ENCODE results near the gene EHD4.

DNA sequence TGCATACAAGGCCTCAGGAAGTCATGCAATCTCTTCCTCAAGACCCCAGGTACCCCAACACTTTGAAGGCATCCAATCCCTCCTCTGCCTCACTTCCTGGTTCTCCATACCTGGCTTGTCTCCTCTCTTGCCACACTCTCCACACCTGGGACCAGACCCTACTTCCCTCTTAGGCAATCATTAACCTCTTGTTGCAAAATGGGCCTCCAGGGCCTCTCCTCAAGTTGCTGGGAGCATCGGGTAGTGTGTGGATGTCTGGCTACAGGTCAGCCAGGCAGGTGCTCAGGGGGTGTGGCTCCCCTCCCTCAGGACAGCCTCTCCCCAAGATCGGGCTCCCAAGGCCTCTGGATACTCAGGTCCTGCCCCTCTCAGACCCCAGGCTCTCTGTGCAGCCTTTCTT is 39.9 kb upstream of the EHD4 start:
- TF ChIP-seq, protein P1, sequence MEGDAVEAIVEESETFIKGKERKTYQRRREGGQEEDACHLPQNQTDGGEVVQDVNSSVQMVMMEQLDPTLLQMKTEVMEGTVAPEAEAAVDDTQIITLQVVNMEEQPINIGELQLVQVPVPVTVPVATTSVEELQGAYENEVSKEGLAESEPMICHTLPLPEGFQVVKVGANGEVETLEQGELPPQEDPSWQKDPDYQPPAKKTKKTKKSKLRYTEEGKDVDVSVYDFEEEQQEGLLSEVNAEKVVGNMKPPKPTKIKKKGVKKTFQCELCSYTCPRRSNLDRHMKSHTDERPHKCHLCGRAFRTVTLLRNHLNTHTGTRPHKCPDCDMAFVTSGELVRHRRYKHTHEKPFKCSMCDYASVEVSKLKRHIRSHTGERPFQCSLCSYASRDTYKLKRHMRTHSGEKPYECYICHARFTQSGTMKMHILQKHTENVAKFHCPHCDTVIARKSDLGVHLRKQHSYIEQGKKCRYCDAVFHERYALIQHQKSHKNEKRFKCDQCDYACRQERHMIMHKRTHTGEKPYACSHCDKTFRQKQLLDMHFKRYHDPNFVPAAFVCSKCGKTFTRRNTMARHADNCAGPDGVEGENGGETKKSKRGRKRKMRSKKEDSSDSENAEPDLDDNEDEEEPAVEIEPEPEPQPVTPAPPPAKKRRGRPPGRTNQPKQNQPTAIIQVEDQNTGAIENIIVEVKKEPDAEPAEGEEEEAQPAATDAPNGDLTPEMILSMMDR (IDR thresholded peaks at IDR 0.05; ENCODE audit: low read length), result no peak
- TF ChIP-seq EZH2 (IDR thresholded peaks at IDR 0.05; ENCODE audit: borderline replicate concordance, low read length), result no peak
